LNCaP clone FGC (cell line): ENCODE measurements around the gene OSBPL2.

Source experiments
- DNase-seq: peaks from one replicate; pipeline ENCODE4 v3.0.0-alpha.2; 2011; ENCODE audit warnings: low read depth
- H3K4me3 ChIP-seq: 2 replicates; pipeline ENCODE4 v1.5.1; 2011; ENCODE audit warnings: mild to moderate bottlenecking, low read depth, low read length, control low read depth
- TF ChIP-seq, protein P1 (sequence below): IDR thresholded peaks from 2 replicates; pipeline ENCODE4 v1.5.1; 2012; ENCODE audit warnings: mild to moderate bottlenecking; ENCODE audit not compliant: control insufficient read depth, insufficient read depth; ENCODE audit errors: extremely low read depth

The OSBPL2 gene

DNA sequence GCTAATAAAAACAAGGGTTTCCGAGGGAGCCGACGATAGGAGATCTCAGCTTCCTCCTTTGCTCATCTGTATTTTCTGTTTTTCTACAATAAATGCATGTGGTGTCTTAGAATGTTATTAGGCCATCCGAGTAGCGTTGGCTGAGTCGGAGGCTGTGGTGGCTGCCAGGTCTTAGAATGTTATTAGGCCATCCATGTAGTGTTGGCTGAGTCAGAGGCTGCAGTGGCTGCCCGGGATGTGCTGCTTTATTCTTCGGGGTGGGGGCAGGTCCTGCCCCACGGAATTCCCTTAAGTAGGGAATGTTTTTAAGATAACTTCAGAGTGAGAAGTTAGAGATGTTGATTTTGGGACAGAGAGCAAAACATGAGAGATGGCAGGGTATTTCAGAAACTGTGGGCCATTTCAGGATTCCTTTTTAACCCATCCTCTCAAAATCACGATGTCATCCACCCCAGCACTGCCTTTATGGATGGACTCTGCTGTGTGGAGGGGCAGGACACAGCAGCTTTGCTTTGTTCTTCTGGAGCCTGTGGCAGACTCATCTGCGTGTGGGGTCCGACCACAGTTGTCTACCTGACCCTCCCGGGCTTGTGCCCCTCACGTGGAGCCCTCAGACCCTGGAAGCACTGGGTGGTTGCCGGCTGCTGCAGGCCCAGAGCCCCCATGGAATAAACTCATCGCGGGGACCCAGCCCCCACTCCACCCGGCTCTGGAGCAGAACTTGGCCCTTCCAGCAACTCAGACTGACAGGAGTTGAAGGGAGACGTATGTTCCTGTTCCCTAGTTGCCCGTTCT lies 20.4 kb downstream of the OSBPL2 start:
- no peak for DNase-seq
- H3K4me3 ChIP-seq = no peak overlapping the region
- TF ChIP-seq, protein P1, sequence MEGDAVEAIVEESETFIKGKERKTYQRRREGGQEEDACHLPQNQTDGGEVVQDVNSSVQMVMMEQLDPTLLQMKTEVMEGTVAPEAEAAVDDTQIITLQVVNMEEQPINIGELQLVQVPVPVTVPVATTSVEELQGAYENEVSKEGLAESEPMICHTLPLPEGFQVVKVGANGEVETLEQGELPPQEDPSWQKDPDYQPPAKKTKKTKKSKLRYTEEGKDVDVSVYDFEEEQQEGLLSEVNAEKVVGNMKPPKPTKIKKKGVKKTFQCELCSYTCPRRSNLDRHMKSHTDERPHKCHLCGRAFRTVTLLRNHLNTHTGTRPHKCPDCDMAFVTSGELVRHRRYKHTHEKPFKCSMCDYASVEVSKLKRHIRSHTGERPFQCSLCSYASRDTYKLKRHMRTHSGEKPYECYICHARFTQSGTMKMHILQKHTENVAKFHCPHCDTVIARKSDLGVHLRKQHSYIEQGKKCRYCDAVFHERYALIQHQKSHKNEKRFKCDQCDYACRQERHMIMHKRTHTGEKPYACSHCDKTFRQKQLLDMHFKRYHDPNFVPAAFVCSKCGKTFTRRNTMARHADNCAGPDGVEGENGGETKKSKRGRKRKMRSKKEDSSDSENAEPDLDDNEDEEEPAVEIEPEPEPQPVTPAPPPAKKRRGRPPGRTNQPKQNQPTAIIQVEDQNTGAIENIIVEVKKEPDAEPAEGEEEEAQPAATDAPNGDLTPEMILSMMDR = no peak

DNA sequence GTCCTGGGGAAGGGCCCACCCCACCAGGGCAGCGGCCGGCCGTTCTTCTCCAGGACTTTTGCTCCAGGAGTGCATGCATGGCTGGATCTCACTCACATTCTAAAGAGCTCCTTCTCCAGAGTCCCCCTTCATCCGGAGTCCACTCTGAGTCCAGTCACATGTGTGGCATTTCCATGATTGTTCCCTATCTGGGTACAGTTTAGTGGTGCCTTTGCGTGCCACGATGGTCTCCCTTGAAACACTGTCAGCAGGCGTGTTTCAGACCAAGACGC lies 20.9 kb downstream of the OSBPL2 start:
- TF ChIP-seq, protein P1 = no peak

DNA sequence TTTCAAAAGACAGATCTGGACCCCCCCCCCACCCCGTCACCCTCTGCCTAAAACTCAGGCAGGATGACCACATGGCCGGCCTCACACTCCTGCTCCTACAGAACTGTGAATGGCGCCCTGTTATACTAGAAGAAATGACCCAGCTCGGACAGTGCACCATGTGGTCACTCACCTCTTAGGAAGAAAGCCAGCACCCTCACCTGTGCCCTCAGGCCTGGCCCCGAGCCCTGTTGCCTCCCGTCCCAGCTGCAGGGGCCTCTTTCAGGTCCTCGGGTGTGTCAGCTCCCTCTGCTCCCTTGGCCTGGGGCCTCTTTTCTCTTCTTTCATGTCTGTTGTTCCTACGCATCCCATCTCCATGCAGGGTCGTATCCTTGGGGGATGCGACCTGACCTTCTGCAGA lies 23.7 kb downstream of the OSBPL2 start:
- TF ChIP-seq, protein P1 = no peak
- no peak for DNase-seq

More for the DNA sequence above, 20.9 kb downstream of the OSBPL2 start:
- no peak for DNase-seq
- H3K4me3 ChIP-seq = no peak overlapping the region

DNA sequence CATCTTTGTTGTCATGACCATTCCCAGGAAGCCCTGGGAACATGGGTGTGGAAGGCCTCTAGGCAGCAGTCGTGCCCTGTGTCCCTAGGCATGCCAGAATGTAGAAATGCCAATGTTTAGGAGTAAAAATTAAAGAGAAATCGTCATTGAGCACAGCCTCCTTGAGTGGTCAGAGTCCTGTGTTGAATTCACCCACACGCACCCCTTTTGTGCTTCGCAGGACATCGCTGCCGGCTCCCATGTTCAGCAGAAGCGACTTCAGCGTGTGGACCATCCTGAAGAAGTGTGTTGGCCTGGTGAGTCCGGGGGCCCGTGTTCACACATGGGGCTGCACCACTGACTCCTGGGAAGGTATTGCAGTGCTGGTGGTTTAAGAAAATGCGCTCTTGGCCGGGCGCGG lies 25.1 kb downstream of the OSBPL2 start:
- DNase-seq = no peak
- H3K4me3 ChIP-seq = no peak overlapping the region
- TF ChIP-seq, protein P1 = no peak

More for the DNA sequence above, 23.7 kb downstream of the OSBPL2 start:
- H3K4me3 ChIP-seq = no peak overlapping the region

DNA sequence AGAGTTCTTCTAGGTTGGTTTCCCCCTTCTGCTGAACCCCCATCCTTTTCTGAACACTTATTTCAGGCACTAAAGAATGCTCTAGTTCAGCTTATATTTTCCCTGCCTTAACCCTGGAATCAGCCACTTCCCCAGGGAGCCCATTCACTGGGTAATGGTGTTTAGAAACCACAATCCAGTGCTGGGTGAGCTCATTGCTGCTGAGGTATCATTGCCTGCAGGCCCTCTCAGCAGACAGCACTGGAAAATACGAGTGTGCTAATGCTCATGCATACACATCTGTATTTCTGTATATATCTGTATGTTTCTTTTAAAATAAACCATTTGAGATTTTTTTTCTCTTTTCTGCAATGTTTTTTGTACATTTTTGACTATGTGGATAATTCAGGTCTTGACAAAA lies 27.0 kb downstream of the OSBPL2 start:
- TF ChIP-seq, protein P1 = no peak
- H3K4me3 ChIP-seq = no peak overlapping the region
- no peak for DNase-seq

DNA sequence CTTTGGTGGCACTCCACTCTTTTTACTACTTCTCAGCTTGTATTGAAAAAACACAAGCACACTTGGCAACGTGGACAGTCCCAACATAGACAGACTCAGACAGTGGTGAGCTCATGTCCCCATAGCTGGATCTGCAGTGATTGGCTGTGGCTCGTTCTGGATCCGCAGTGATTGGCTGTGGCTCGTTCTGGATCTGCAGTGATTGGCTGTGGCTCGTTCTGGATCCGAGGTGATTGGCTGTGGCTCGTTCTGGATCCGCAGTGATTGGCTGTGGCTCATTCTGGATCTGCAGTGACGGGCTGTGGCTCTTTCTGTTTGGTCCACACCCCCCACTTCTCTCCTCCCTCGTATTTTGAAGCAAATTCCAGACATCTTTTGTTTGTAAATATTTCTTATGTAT lies 28.0 kb downstream of the OSBPL2 start:
- TF ChIP-seq, protein P1 = no peak
- DNase-seq = no peak
- no peak overlapping the region for H3K4me3 ChIP-seq

DNA sequence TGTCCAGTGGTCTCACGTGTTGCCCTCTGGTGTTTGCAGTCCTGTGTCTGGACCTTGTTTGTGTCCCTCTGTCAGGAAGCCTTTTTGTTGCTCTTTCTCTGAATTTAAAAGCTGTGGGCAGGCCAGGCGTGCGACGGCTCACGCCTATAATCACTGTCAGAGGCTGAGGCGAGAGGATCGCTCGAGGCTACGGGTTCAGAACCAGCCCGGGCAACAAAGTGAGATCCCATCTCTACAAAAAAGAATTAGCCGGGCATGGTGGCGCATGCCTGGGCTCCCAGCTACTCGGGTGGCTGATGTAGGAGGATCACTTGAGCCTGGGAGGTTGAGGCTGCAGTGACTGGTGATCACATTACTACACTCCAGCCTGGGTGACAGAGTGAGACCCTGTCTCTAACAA lies 28.5 kb downstream of the OSBPL2 start:
- DNase-seq = no peak
- H3K4me3 ChIP-seq = no peak overlapping the region
- TF ChIP-seq, protein P1 = no peak
